ENCODE results near the gene SPINK1.

DNA sequence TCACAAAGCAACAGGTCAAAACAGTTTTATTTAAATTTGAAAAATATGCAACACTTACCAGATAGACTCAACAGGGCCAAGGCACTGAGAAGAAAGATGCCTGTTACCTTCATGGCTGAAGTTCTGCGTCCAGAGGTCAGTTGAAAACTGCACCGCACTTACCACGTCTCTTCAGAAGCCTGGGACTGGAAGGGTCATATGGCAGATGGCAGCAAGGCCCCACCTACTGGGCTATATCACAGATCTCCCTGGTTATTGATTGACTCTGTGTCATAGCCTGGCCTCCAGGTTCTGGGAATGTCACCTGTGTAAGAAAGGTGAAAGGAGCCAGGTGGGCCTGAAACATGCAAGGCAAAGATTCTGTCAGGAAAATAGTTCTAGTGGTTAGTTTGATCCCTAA, at the start of gene SPINK1:
- TF ChIP-seq, protein P1, sequence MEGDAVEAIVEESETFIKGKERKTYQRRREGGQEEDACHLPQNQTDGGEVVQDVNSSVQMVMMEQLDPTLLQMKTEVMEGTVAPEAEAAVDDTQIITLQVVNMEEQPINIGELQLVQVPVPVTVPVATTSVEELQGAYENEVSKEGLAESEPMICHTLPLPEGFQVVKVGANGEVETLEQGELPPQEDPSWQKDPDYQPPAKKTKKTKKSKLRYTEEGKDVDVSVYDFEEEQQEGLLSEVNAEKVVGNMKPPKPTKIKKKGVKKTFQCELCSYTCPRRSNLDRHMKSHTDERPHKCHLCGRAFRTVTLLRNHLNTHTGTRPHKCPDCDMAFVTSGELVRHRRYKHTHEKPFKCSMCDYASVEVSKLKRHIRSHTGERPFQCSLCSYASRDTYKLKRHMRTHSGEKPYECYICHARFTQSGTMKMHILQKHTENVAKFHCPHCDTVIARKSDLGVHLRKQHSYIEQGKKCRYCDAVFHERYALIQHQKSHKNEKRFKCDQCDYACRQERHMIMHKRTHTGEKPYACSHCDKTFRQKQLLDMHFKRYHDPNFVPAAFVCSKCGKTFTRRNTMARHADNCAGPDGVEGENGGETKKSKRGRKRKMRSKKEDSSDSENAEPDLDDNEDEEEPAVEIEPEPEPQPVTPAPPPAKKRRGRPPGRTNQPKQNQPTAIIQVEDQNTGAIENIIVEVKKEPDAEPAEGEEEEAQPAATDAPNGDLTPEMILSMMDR (IDR thresholded peaks at IDR 0.05; ENCODE audit: insufficient read depth, low read depth, low read length): no peak
- TF ChIP-seq EZH2 (IDR thresholded peaks at IDR 0.05; ENCODE audit: insufficient read depth, low read length): no peak

Data from astrocyte (in vitro differentiated cells and primary cell).